IPS-18a (cell line): Measurements from ENCODE around the gene DKKL1.

ENCODE experiments used
- H3K27ac ChIP-seq: one replicate; pipeline ENCODE4 v1.5.1; 2013; ENCODE audit warnings: low read length
- H3K27me3 ChIP-seq: one replicate; pipeline ENCODE4 v1.6.1; 2013; ENCODE audit warnings: mild to moderate bottlenecking, low read length; ENCODE audit not compliant: control insufficient read depth, insufficient read depth
- H3K36me3 ChIP-seq: one replicate; pipeline ENCODE4 v1.6.1; 2013; ENCODE audit warnings: low read depth, low read length; ENCODE audit not compliant: control insufficient read depth
- H3K4me1 ChIP-seq: one replicate; pipeline ENCODE4 v1.6.1; 2013; ENCODE audit warnings: low read depth, low read length; ENCODE audit not compliant: control insufficient read depth
- H3K4me3 ChIP-seq: one replicate; pipeline ENCODE4 v1.5.1; 2013; ENCODE audit warnings: low read length
- H3K9ac ChIP-seq: one replicate; pipeline ENCODE4 v1.6.1; 2013; ENCODE audit warnings: mild to moderate bottlenecking, low read length, moderate library complexity
- H3K9me3 ChIP-seq: one replicate; pipeline ENCODE4 v1.6.1; 2013; ENCODE audit warnings: low read depth, low read length; ENCODE audit not compliant: control insufficient read depth

The DKKL1 gene

DNA sequence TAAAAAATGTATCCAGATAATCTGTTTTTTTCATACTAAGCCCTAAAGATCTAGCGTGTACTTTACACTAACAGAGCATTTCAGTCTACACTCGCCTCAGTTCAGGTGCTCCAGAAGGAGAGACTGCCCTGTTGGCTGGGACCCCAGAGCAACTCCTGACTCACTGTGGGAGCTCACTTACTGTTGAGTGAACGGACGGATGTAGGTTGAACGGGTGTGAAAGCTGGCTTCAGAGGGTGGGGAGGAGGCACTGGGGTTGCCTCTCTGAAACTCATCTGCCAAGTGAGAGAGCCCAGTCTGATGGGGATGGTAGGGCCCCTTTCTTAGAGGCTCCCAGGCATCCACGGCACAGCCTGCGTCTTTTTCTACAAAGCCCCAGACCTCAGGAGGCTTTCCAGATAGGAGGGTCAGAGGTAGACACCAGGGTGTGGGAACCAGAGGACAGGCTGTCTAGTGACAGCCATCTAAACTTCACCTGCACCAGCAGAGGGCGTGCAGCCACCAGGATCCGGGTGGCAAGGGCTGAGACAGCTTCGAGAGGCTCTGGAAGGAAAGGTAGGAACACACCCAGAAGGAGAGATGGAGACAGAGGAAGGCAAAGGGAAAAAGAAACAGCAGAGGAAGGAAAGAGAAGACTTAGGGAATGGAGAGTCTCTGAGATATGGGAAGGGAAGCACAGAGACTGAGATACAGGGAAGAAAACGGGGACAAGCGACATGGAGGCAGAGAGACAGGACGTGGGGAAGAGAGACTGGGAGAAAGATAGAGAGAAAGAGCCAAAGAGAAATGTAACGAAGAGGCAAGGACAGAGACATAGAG, 28.1 kb downstream of the DKKL1 start:
- Histone ChIP-seq H3K4me1 (peaks cover 8% of the 10 kb centered on the region), H3K9me3 (no peaks in the 10 kb centered on the region), H3K27me3 (no peaks in the 10 kb centered on the region), H3K27ac (no peak overlapping the region), H3K4me3 (no peak overlapping the region), H3K9ac (no peak overlapping the region), H3K36me3 (no peaks in the 10 kb centered on the region)

DNA sequence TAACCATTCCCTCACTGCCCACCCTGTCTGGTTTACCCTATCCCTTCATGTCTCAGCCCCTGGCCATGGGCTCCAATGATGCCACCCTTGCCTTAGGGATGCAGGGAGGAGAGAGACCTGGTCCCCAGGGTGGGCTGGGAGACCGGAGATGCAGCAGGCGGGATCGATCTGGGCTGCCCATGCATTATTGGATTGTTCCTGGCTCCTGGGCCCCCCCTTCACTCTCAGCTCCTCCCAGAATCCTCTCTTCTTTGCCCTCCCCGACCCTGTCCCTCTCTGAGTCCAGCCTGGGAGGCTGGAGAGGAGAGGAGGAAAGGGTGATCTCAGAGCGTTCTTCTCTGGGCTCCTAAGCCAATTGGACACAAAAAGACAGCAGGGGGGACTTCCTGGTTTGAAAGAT, 30.2 kb downstream of the DKKL1 start:
- Histone ChIP-seq H3K4me3 (no peak overlapping the region), H3K9ac (no peak overlapping the region), H3K27me3 (no peaks in the 10 kb centered on the region), H3K9me3 (no peaks in the 10 kb centered on the region), H3K4me1 (peaks cover 8% of the 10 kb centered on the region), H3K36me3 (no peaks in the 10 kb centered on the region), H3K27ac (no peak overlapping the region)

DNA sequence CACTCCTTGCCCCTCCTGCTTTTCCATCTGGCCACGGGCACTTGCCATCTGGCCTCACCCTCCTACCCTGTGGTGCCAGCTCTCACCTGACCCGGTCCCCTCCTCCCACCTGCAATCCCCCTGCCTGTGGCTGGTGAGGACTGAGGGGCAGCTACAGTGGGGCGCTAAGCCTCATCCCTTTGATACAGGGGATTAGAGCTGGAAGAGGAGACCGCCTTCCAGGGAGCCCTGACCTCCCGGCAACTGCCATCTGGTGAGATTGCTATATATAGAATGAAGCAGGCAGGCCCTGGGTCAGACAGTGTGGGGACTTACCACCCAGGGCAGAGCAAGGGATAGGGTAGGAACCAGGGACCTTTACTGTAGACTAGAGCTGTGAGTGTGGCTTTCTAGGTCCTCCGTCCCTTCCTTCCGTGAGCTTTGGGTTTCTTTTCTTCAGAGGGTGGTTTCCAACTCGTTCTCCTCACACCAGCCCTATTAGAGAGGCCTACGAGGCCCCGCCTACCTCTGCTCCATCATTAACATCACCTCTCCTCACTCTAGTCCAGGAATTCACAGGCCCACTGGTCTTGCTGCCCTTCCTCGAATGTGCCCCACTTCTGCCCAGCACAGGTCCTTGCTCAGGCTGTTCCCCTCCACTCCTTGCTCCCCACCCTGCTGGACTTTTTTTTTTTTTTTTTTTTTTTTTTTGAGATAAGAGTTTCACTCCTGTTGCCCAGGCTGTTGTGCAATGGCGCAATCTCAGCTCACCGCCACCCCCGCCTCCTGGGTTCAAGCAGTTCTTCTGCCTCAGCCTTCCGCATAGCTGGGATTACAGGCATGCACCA, 32.1 kb downstream of the DKKL1 start:
- Histone ChIP-seq H3K4me3 (no peak overlapping the region), H3K36me3 (no peaks in the 10 kb centered on the region), H3K4me1 (peaks cover 8% of the 10 kb centered on the region), H3K27ac (no peak overlapping the region), H3K9me3 (no peaks in the 10 kb centered on the region), H3K27me3 (no peaks in the 10 kb centered on the region), H3K9ac (no peak overlapping the region)

DNA sequence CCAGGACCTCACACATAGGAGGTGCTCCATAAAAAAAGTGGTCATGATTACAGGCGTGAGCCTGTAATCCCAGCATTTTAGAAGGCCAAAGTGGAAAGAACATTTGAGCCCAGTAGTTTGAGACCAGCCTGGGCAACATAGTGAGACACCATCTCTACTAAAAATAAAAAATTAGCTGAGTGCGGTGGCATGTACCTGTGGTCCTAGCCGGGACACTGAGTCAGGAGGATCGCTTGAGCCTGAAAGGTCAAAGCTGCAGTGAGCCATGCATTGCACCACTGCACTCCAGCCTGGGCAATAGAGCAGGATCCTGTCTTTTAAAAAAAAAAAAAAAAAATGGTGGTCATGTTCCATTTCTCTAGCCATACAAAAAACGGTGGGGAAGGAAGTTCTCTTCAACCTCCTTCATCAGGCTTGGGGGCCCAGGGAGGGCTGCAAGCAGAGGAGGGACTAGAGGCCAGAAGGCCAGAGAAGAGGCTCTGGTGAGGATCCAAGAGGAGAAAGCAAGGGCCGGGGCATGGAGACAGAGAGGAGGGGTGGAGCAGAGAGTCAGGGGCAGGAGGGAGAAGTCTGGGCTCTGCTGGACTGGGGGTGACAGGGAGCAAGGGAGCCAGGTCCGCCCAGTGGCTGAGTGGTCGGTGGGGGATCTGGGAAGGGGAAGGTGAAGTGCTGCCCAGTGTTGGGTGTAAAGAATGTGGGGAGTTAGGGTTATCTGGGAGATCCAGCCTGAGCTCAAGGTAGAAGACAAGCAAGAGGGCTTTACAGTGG, 33.2 kb downstream of the DKKL1 start:
- H3K27me3 ChIP-seq, result no peaks in the 10 kb centered on the region
- no peak overlapping the region for H3K27ac ChIP-seq
- no peaks in the 10 kb centered on the region for H3K36me3 ChIP-seq
- no peak overlapping the region for H3K9ac ChIP-seq
- H3K9me3 ChIP-seq, result no peaks in the 10 kb centered on the region
- H3K4me1 ChIP-seq, result peaks cover 8% of the 10 kb centered on the region
- no peak overlapping the region for H3K4me3 ChIP-seq

DNA sequence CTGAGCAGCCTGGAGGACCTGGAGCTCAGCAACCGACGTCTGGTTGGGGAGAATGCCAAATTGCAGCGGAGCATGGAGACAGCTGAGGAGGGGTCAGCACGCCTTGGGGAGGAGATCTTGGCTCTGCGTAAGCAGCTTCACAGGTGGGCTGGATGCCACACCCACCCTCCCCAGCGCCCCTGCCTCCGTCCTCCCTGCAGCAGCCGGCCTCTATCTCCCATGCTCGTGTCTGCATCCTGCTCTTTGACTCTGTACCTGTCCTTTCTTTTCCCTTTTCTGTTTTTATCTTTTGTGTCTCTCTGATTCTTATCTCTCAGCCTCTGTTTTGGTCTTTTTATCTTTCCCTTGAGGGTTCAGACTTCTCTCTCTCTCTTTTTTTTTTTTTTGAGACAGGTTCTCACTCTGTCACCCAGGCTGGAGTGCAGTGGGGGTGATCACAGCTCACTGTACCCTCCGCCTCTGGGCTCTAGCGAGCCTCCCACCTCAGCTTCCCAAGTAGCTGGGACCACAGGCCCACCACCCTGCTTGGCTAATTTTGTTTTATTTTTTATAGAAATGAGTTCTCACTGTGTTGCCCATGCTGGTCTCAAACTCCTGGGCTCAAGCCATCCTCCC, 34.4 kb downstream of the DKKL1 start:
- H3K36me3 ChIP-seq, result no peaks in the 10 kb centered on the region
- H3K4me1 ChIP-seq, result peaks cover 8% of the 10 kb centered on the region
- H3K4me3 ChIP-seq, result no peak overlapping the region
- no peaks in the 10 kb centered on the region for H3K9me3 ChIP-seq
- H3K27me3 ChIP-seq, result no peaks in the 10 kb centered on the region
- H3K27ac ChIP-seq, result no peak overlapping the region
- H3K9ac ChIP-seq, result no peak overlapping the region

DNA sequence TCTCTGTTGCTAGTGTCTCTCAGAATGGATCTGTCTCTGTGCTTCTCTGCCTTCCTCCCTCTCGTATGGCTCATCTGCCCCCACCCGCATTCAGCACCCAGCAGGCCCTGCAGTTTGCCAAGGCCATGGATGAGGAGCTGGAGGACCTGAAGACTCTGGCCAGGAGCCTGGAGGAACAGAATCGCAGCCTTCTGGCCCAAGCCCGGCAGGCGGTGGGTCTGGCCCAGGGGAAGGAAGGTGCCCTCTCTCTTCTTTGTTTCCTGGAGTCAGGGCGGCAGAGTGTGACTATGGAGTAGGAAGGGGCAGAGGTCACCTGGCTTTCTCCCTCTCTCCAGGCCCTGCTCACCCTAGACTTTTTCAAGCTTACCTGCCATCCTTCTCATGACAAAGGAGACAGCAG, 35.3 kb downstream of the DKKL1 start:
- H3K9ac ChIP-seq, result no peak overlapping the region
- H3K36me3 ChIP-seq, result no peaks in the 10 kb centered on the region
- no peaks in the 10 kb centered on the region for H3K9me3 ChIP-seq
- peaks cover 14% of the 10 kb centered on the region for H3K4me1 ChIP-seq
- H3K27ac ChIP-seq, result no peak overlapping the region
- no peak overlapping the region for H3K4me3 ChIP-seq
- no peaks in the 10 kb centered on the region for H3K27me3 ChIP-seq

DNA sequence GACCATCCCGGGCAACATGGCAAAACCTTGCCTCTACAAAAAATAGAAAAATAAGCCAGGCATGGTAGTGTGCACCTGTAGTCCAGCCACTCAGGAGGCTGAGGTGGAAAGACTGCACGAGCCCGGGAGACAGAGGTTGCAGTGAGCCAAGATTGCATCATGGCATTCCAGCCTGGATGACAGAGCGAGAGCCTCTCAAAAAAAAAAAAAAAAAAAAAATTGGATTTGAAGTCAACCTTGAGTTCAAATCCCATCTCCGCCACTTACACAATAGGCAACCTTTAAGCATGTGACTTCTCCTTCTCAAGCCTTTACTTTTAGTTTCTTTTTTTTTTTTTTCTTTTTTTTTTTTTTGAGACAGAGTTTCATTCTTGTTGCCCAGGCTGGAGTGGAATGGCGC, 36.4 kb downstream of the DKKL1 start:
- no peak overlapping the region for H3K4me3 ChIP-seq
- H3K9me3 ChIP-seq, result no peaks in the 10 kb centered on the region
- no peak overlapping the region for H3K9ac ChIP-seq
- no peaks in the 10 kb centered on the region for H3K27me3 ChIP-seq
- H3K4me1 ChIP-seq, result peaks cover 20% of the 10 kb centered on the region
- no peak overlapping the region for H3K27ac ChIP-seq
- no peaks in the 10 kb centered on the region for H3K36me3 ChIP-seq

DNA sequence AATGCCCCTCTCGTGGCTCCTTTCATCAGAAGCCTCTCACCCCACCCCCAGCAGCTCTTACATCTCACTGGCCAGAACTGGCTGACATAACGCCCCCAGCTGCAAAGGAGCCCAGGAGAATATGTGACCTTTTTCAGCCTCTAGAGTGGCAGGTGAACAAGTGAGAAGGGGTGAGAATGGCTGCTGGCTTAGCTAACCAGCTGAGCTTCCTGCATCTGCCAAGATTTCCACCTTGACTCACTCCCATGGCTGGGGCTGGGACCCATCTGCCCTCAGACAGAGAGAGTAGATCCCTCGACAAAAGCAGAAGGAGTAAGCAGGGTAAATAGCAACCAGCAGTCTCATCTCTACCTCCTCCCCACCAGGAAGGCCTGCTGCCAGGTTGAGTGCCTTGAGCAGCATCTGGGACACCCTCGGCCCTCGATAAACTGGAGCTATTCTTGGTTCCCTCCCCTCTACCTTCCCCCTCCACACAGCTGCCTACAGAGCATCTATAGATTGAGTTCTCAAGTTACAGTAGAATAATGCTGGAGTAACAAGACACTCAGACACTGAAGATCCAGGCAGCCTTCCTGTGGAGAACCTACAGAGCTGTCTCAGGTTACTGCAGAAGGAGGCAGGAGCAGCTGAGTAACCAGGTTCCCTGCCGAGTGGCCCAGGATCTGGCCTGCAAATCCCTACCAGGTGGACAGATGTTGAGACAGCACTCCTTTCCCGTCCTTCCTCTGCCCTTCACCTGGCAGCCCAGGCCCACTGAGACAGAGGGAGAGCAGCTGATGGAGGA, 39.9 kb downstream of the DKKL1 start:
- Histone ChIP-seq H3K36me3 (no peaks in the 10 kb centered on the region), H3K27me3 (no peaks in the 10 kb centered on the region), H3K4me3 (peak overlapping the region; percentile 29), H3K9ac (peak overlapping the region; percentile 14), H3K4me1 (peaks cover 15% of the 10 kb centered on the region), H3K27ac (peak overlapping the region; percentile 89), H3K9me3 (no peaks in the 10 kb centered on the region)

DNA sequence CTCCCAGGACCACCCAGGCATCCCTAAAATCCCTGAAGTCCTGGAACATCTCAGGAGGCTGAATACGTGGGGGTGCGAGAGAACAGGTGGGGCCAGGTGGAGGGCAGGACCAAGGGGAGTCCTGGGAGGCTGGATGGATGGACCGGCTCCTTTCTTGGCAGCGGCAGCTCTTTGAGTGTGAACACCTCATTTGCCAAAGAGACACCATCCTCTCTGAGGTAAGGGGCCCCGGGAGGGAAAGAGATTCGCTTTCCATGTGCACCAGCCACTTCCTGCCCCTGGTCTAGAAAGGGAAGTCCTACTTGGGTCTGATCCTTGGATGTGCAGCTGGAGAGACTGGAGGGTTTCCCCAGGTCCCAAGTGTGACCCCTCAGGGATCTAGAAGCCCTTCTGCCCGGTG, 43.4 kb downstream of the DKKL1 start:
- no peak overlapping the region for H3K4me3 ChIP-seq
- H3K9me3 ChIP-seq, result no peaks in the 10 kb centered on the region
- H3K27me3 ChIP-seq, result no peaks in the 10 kb centered on the region
- peaks cover 15% of the 10 kb centered on the region for H3K4me1 ChIP-seq
- no peaks in the 10 kb centered on the region for H3K36me3 ChIP-seq
- H3K9ac ChIP-seq, result no peak overlapping the region
- H3K27ac ChIP-seq, result no peak overlapping the region

DNA sequence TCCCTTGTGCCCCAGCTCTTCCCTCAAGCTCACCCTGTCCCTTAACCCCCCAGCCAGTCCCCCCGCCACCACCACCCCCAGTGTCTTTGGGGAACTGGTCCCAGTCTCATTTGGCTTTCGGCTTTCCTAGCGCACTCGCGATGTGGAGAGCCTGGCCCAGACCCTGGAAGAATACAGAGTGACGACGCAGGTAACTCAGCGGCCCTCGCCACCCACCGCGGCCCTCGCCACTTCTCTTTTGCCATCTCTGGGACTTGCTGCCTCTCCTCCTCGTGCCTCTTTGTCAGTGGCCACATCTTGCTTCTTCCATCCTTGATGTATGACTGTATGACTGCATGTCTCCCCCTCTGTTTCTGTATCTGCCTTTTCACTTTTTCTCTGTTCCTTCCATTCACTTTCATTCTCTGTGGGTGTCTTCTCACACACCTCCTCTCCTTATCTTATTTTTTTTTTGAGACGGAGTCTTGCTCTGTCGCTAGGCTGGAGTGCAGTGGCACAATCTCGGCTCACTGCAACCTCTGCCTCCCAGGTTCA, 43.9 kb downstream of the DKKL1 start:
- no peak overlapping the region for H3K27ac ChIP-seq
- peaks cover 15% of the 10 kb centered on the region for H3K4me1 ChIP-seq
- H3K4me3 ChIP-seq, result no peak overlapping the region
- no peaks in the 10 kb centered on the region for H3K27me3 ChIP-seq
- H3K9me3 ChIP-seq, result no peaks in the 10 kb centered on the region
- no peak overlapping the region for H3K9ac ChIP-seq
- no peaks in the 10 kb centered on the region for H3K36me3 ChIP-seq
